A549 (cell line): ENCODE data around the gene PFAS. TPM values are rescaled to one million over a fixed set of nuclear protein-coding genes. Genes with fewer than 3 reads are reported as not detected.

ENCODE experiments used
- ATAC-seq, 2 experiments: fragments of 200-7000 bp in 1 of 2; fragments of >200 bp in 1 of 2; cut with Nextera tagmentation in 1 of 2; cut with Tn5 transposase in 1 of 2; 3 replicates each; pipeline versions ENCODE4 v1.8.0 to v1.9.1; 2018 to 2020; ENCODE audit warnings: mild to moderate bottlenecking in 1 of 2, moderate library complexity in 1 of 2
- CTCF ChIA-PET: fragments of 300-600 bp; sonication (Branson Sonifier 250); formaldehyde crosslinking; extraction: SDS; loops from one replicate; lab custom pipeline; 2021; ENCODE audit warnings: antibody characterized with exemption, inconsistent platforms; lab: Yijun Ruan, JAX
- POLR2A ChIA-PET: fragments of 350-600 bp; formaldehyde crosslinking; extraction: SDS; loops from one replicate; lab custom pipeline; 2021; ENCODE audit warnings: antibody characterized with exemption, inconsistent platforms; lab: Yijun Ruan, JAX
- DNase-seq, 2 experiments: peaks; one replicate each; pipeline versions ENCODE4 v3.0.0 to v3.0.0-alpha.2; 2011 to 2016; ENCODE audit warnings: low read depth in 1 of 2, low spot score in 1 of 2
- FAIRE-seq: peaks from 2 replicates; lab custom pipeline; 2011; peaks lifted over from hg19 to GRCh38; lab: Jason Lieb, UNC
- H3K27ac ChIP-seq, 2 experiments: fragments of >200 bp; sonication (Bioruptor Twin); formaldehyde crosslinking; 3 replicates each; pipeline ENCODE4 v1.5.1; 2016 to 2017
- H3K4me1 ChIP-seq: fragments of >200 bp; sonication (Bioruptor Twin); formaldehyde crosslinking; 3 replicates; pipeline ENCODE4 v1.6.1; 2016
- H3K4me2 ChIP-seq: fragments of >200 bp; sonication (Bioruptor Twin); formaldehyde crosslinking; 3 replicates; pipeline ENCODE4 v1.6.1; 2016
- H3K4me3 ChIP-seq: fragments of >200 bp; sonication (Bioruptor Twin); formaldehyde crosslinking; 3 replicates; pipeline ENCODE4 v1.5.1; 2016
- H3K9me3 ChIP-seq: fragments of >200 bp; sonication (Bioruptor Twin); formaldehyde crosslinking; 3 replicates; pipeline ENCODE4 v1.6.1; 2016
- CBX8 ChIP-seq: fragments of 200-600 bp; sonication (generic); IDR thresholded peaks from 2 replicates; pipeline ENCODE4 v1.6.1; 2016
- CHD2 ChIP-seq: fragments of 150-350 bp; IDR thresholded peaks from 2 replicates; pipeline ENCODE4 v1.6.1; 2014; ENCODE audit warnings: low read length; ENCODE audit not compliant: partially characterized antibody
- CTCF ChIP-seq: fragments of >200 bp; sonication (Bioruptor Twin); formaldehyde crosslinking; IDR thresholded peaks from 3 replicates; pipeline ENCODE4 v1.5.1; 2016
- EHMT2 ChIP-seq: fragments of 200-600 bp; sonication (generic); IDR thresholded peaks from 2 replicates; pipeline ENCODE4 v1.6.1; 2016; ENCODE audit warnings: antibody characterized with exemption, low read depth, mild to moderate bottlenecking, moderate library complexity
- FOSL2 ChIP-seq, 2 experiments: fragments of 450-650 bp in 1 of 2; fragments of >200 bp in 1 of 2; sonication (Bioruptor Twin) in 1 of 2; formaldehyde crosslinking; IDR thresholded peaks; 2 replicates each; pipeline versions ENCODE4 v1.5.0 to v1.6.1; 2016 to 2020; ENCODE audit warnings: mild to moderate bottlenecking in 1 of 2, moderate library complexity in 1 of 2
- GATA3 ChIP-seq: IDR thresholded peaks from 2 replicates; pipeline ENCODE4 v1.6.1; 2012; ENCODE audit warnings: borderline replicate concordance
- HDAC2 ChIP-seq: fragments of 200-600 bp; sonication (generic); IDR thresholded peaks from 2 replicates; pipeline ENCODE4 v1.6.1; 2016
- HOXB13 ChIP-seq: fragments of 250-450 bp; sonication (Bioruptor Pico); IDR thresholded peaks from 2 replicates; pipeline ENCODE4 v1.5.0; 2020; ENCODE audit warnings: low read depth, mild to moderate bottlenecking, moderate library complexity
- HOXB5 ChIP-seq: fragments of 250-450 bp; sonication (Bioruptor Pico); IDR thresholded peaks from 2 replicates; pipeline ENCODE4 v1.5.0; 2020; ENCODE audit warnings: mild to moderate bottlenecking, moderate library complexity
- NPAS2 ChIP-seq: fragments of 250-450 bp; sonication (Bioruptor Pico); IDR thresholded peaks from 2 replicates; pipeline ENCODE4 v1.8.0; 2022; ENCODE audit warnings: mild to moderate bottlenecking, moderate library complexity, borderline replicate concordance
- NR3C1 ChIP-seq: fragments of >200 bp; sonication (Bioruptor Twin); formaldehyde crosslinking; IDR thresholded peaks from 3 replicates; pipeline ENCODE4 v1.6.1; 2017
- POLR2AphosphoS2 ChIP-seq: conservative IDR thresholded peaks from 2 replicates; pipeline ENCODE4 v1.6.1; 2012; ENCODE audit warnings: low read length, improper control_type of control experiment, inconsistent platforms
- RAD21 ChIP-seq, 2 experiments: fragments of >200 bp in 1 of 2; sonication (Bioruptor Twin) in 1 of 2; formaldehyde crosslinking in 1 of 2; IDR thresholded peaks in 1 of 2; conservative IDR thresholded peaks in 1 of 2; 2 replicates in 1 of 2; 3 replicates in 1 of 2; pipeline ENCODE4 v1.6.1; 2012 to 2018; ENCODE audit warnings: inconsistent platforms in 1 of 2
- RARB ChIP-seq: fragments of 250-450 bp; sonication (Bioruptor Pico); IDR thresholded peaks from 2 replicates; pipeline ENCODE4 v1.8.0; 2021; ENCODE audit warnings: mild to moderate bottlenecking, moderate library complexity
- SMC3 ChIP-seq: fragments of >200 bp; sonication (Bioruptor Twin); formaldehyde crosslinking; IDR thresholded peaks from 3 replicates; pipeline ENCODE4 v1.6.1; 2018; ENCODE audit warnings: inconsistent platforms
- SREBF2 ChIP-seq: fragments of 450-650 bp; IDR thresholded peaks from 2 replicates; pipeline ENCODE4 v1.6.1; 2014; ENCODE audit warnings: mild to moderate bottlenecking, moderate library complexity
- TFCP2L1 ChIP-seq: fragments of 250-450 bp; sonication (Bioruptor Pico); IDR thresholded peaks from 2 replicates; pipeline ENCODE4 v1.5.0; 2021; ENCODE audit warnings: mild to moderate bottlenecking
- ZC3H11A ChIP-seq: fragments of 450-650 bp; IDR thresholded peaks from 2 replicates; pipeline ENCODE4 v1.6.1; 2014; ENCODE audit warnings: antibody characterized with exemption, mild to moderate bottlenecking
- WGBS: methylation state at CpG from one replicate; pipeline ENCODE4 v1.1.6; 2017; ENCODE audit errors: missing lambda C conversion rate; 5-methylcytosine and 5-hydroxymethylcytosine counted together
- polyA plus RNA-seq, 4 experiments: library from polyadenylated mRNA; depleted of rRNA in 3 of 4; stranded (reverse); fragments of >200 nt; fragmentation: RNase III in 1 of 4; extraction: RNeasy Plus Mini Kit Qiagen cat#74134 plus additional on column Dnase treatment in 1 of 4; gene quantifications; 2 replicates in 3 of 4; 3 replicates in 1 of 4; pipeline ENCODE4 v1.2.3, GENCODE V29; 2011 to 2017
- TF ChIP-seq, protein P1 (sequence below): IDR thresholded peaks from 2 replicates; pipeline ENCODE4 v1.6.1; 2012
- TF ChIP-seq, protein P2 (sequence below): fragments of >200 bp; sonication (Bioruptor Twin); formaldehyde crosslinking; IDR thresholded peaks from 3 replicates; pipeline ENCODE4 v1.6.1; 2016
- TF ChIP-seq, protein P3 (sequence below): fragments of 150-350 bp; IDR thresholded peaks from 2 replicates; pipeline ENCODE4 v1.6.1; 2014; ENCODE audit warnings: low read depth, mild to moderate bottlenecking, low read length

PFAS gene
- polyA plus RNA-seq, 2 of the 4 experiments (the other 2 are of a cell fraction), result 51.9 to 58.2 TPM

DNA sequence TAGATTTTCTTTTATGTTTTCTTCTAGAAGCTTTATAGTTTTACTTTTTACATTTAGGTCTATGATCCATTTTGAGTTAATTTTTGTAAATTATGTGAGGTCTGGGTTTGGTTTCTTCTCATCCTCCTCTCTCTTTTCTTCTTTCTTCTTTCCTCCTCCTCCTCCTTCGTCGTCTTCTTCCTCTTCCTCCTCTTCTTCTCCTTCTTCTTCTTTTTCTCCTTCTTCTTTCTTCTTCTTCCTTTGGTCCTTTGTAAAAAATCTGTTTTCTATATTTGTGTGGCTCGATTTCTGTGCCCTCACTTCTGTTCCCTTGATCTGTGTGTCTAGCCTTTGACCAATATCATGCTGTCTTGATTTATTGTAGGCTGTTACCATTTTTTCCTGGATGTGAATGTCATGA lies 51.1 kb downstream of the PFAS start:
- ATAC-seq (peak; percentile 2 to 30; a peak in 4 of 6 replicates), DNase-seq (no peak), FAIRE-seq (no peak)
- H3K4me2 ChIP-seq, result peak overlapping the region; percentile 12; the same call in 1 of the 3 replicates
- H3K4me3 ChIP-seq, result no peak overlapping the region
- POLR2A ChIA-PET, result interaction anchor here (0.8 to 1.4 kb wide), 3 partner anchors 53 to 127 kb away, joined by 3 to 8 read pairs (median 3); partner anchors contain the start of genes CTC1 and KRABD2
- 0 out of 6 replicates have a peak overlapping the region, but pooled peaks of 1 of the 2 experiments have one; percentile 18 for H3K27ac ChIP-seq
- 57% methylated on average over 3 of the region's 3 CpGs for WGBS
- CTCF ChIA-PET, result interaction anchor here (0.6 to 3.6 kb wide), 29 partner anchors 8 to 242 kb away, joined by 3 to 39 read pairs (median 5); partner anchors contain the start of gene CTC1
- H3K4me1 ChIP-seq, result no peaks in the 10 kb centered on the region
- H3K9me3 ChIP-seq, result peaks cover 5% of the 10 kb centered on the region; the same call in 1 of the 3 replicates
- no peak for TF ChIP-seq TFCP2L1 (CRISPR knock-in tag)
- TF ChIP-seq, protein P1, sequence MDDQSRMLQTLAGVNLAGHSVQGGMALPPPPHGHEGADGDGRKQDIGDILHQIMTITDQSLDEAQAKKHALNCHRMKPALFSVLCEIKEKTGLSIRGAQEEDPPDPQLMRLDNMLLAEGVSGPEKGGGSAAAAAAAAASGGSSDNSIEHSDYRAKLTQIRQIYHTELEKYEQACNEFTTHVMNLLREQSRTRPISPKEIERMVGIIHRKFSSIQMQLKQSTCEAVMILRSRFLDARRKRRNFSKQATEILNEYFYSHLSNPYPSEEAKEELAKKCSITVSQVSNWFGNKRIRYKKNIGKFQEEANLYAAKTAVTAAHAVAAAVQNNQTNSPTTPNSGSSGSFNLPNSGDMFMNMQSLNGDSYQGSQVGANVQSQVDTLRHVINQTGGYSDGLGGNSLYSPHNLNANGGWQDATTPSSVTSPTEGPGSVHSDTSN, result no peak
- TF ChIP-seq HOXB5 (CRISPR knock-in tag), result no peak
- no peak for TF ChIP-seq CHD2
- TF ChIP-seq CBX8, result no peak
- no peak for TF ChIP-seq SMC3
- TF ChIP-seq HOXB13 (CRISPR knock-in tag), result no peak
- no peak for TF ChIP-seq GATA3
- no peak for TF ChIP-seq FOSL2 (IDR thresholded peaks at IDR 0.05)
- TF ChIP-seq FOSL2 (CRISPR knock-in tag; IDR thresholded peaks at IDR 0.05), result no peak
- TF ChIP-seq, protein P2, sequence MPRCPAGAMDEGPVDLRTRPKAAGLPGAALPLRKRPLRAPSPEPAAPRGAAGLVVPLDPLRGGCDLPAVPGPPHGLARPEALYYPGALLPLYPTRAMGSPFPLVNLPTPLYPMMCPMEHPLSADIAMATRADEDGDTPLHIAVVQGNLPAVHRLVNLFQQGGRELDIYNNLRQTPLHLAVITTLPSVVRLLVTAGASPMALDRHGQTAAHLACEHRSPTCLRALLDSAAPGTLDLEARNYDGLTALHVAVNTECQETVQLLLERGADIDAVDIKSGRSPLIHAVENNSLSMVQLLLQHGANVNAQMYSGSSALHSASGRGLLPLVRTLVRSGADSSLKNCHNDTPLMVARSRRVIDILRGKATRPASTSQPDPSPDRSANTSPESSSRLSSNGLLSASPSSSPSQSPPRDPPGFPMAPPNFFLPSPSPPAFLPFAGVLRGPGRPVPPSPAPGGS, result no peak
- TF ChIP-seq POLR2AphosphoS2, result no peak
- TF ChIP-seq HDAC2, result no peak
- no peak for TF ChIP-seq NPAS2
- TF ChIP-seq ZC3H11A, result no peak
- TF ChIP-seq SREBF2, result no peak
- no peak for TF ChIP-seq RARB (CRISPR knock-in tag)
- TF ChIP-seq, protein P3, sequence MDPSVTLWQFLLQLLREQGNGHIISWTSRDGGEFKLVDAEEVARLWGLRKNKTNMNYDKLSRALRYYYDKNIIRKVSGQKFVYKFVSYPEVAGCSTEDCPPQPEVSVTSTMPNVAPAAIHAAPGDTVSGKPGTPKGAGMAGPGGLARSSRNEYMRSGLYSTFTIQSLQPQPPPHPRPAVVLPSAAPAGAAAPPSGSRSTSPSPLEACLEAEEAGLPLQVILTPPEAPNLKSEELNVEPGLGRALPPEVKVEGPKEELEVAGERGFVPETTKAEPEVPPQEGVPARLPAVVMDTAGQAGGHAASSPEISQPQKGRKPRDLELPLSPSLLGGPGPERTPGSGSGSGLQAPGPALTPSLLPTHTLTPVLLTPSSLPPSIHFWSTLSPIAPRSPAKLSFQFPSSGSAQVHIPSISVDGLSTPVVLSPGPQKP, result no peak
- TF ChIP-seq RAD21 (conservative IDR thresholded peaks at IDR 0.05 in 1 of 2, IDR thresholded peaks at IDR 0.05 in 1 of 2), result no peak
- TF ChIP-seq NR3C1, result no peak

DNA sequence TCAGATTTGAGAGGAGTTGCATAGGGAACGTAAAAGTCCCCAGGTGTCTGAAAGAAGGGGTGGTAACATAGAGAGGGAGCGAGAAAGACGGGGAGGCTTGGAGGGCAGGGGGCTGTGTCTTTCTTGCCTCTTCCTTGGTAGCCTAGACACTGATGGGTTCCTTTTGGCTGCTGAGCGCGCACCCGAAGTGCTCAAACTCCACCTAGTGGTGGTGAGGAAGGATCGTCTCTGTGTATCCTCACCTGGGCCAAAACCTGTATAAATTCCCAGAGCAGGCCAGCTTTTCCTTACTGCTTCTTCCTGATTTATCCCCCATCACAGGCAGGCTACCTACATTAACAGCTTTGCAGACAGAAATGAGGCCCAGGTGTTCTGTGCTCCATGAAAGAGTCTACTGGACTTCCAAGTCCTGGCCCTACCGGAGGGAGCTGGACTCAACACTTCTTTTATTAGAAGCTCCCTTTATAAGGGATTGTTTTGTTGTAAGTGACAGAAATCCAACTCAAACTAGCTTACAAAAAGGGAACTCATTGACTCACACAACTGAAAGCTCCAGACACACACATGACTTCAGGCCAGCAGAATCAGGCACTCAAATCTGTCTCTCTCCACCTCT lies 51.6 kb downstream of the PFAS start:
- peak; percentile 95 to 99 for ATAC-seq
- ChIA-PET POLR2A (interaction anchor here (0.8 to 1.4 kb wide), 3 partner anchors 53 to 128 kb away, joined by 3 to 8 read pairs (median 3); partner anchors contain the start of genes CTC1 and KRABD2), CTCF (interaction anchor here (0.6 to 3.6 kb wide), 53 partner anchors 9 to 693 kb away, joined by 3 to 39 read pairs (median 4); partner anchors contain the start of genes ARHGEF15, AURKB, CTC1 and HES7)
- Histone ChIP-seq H3K4me1 (no peaks in the 10 kb centered on the region), H3K4me2 (peak overlapping the region; percentile 12; the same call in 1 of the 3 replicates), H3K4me3 (no peak overlapping the region), H3K27ac (0 out of 6 replicates have a peak overlapping the region, but pooled peaks of 1 of the 2 experiments have one; percentile 18)
- WGBS, result 13% methylated on average over 8 of the region's 8 CpGs
- DNase-seq, result peak; percentile 87 to 94
- TF ChIP-seq EHMT2 (no peak), RAD21 (conservative IDR thresholded peaks at IDR 0.05 in 1 of 2, IDR thresholded peaks at IDR 0.05 in 1 of 2) (peak; percentile 92 to 98), CTCF (peak; percentile 94), HOXB13 (CRISPR knock-in tag) (no peak), SMC3 (peak; percentile 84)
- TF ChIP-seq, all 56 proteins: peak for 3
- peak; percentile 86 for FAIRE-seq
- H3K9me3 ChIP-seq, result peaks cover 5% of the 10 kb centered on the region; the same call in 1 of the 3 replicates
